Sciatic nerve (tissue), 2 donors: ENCODE results near the gene HYDIN. TPM values are rescaled to one million over a fixed set of nuclear protein-coding genes. Genes with fewer than 3 reads are reported as not detected.

ENCODE experiments used
- ATAC-seq: fragments of 200-7000 bp; cut with Tn5 transposase; one replicate; pipeline ENCODE4 v1.9.1; 2020; ENCODE audit warnings: mild to moderate bottlenecking, moderate library complexity
- DNase-seq: peaks from one replicate; pipeline ENCODE4 v3.0.0-alpha.2; 2020; ENCODE audit warnings: low spot score
- intact Hi-C: fragments of 100-400 bp; cut with DNase I; formaldehyde crosslinking; loops from one replicate; pipeline ENCODE4 v1.14.2; 2022
- total RNA-seq: library from RNA; stranded (reverse); fragmentation: NEBNext Ultra II Directional; extraction: Animal tissue kit (Norgen Biotek cat#: 25700); gene quantifications from one replicate; pipeline ENCODE4 v1.2.1, GENCODE V29; 2021
- donor health status: DM: no; HTN: no; CAD: no.
- donor health status: DM: no; HTN: no; CAD: no.

HYDIN gene
- total RNA-seq: 3.4 TPM

- intact Hi-C loops: no loop called here
- ATAC-seq: no peak
- peak; percentile 58 for DNase-seq
These were observed at the start of gene HYDIN for GRCh38 chr16:71230122-71230845. Gene HYDIN (minus strand): TSS chr16:71230722. CDS start chr16:71186895, 43,827 bp downstream.

GRCh38 chr16:71276589-71277334 is 46.2 kb upstream of the HYDIN start:
- DNase-seq: no peak
- no peak for ATAC-seq
- intact Hi-C loops: no loop called here

GRCh38 chr16:71273384-71273783 is 42.9 kb upstream of the HYDIN start:
- DNase-seq (no peak), ATAC-seq (no peak)
- intact Hi-C loops: no loop called here

GRCh38 chr16:71264299-71264698 is 33.8 kb upstream of the HYDIN start:
- no peak for DNase-seq
- intact Hi-C loops: no loop called here
- no peak for ATAC-seq

- no peak for DNase-seq
- ATAC-seq: no peak
- intact Hi-C loops: no loop called here
These were observed 33.1 kb upstream of the HYDIN start for GRCh38 chr16:71263582-71263981.

- intact Hi-C loops: no loop called here
- no peak for ATAC-seq
These were observed 31.9 kb upstream of the HYDIN start for GRCh38 chr16:71262391-71262790.

GRCh38 chr16:71260995-71261394 is 30.5 kb upstream of the HYDIN start:
- intact Hi-C loops: no loop called here
- DNase-seq (no peak), ATAC-seq (no peak)

More at GRCh38 chr16:71262391-71262790, 31.9 kb upstream of the HYDIN start:
- no peak for DNase-seq

GRCh38 chr16:71259086-71259485 is 28.6 kb upstream of the HYDIN start:
- ATAC-seq (no peak), DNase-seq (no peak)
- intact Hi-C loops: no loop called here

- intact Hi-C loops: no loop called here
- ATAC-seq (no peak), DNase-seq (no peak)
These were observed 27.9 kb upstream of the HYDIN start for GRCh38 chr16:71258372-71258771.

GRCh38 chr16:71257768-71258167 is 27.2 kb upstream of the HYDIN start:
- intact Hi-C loops: no loop called here
- no peak for DNase-seq
- no peak for ATAC-seq

- DNase-seq: no peak
- intact Hi-C loops: no loop called here
- ATAC-seq: no peak
These were observed 25.2 kb upstream of the HYDIN start for GRCh38 chr16:71255721-71256120.

- no peak for DNase-seq
- intact Hi-C loops: no loop called here
- ATAC-seq: no peak
These were observed 24.5 kb upstream of the HYDIN start for GRCh38 chr16:71254832-71255525.

- intact Hi-C loops: no loop called here
- DNase-seq (no peak), ATAC-seq (peak; percentile 36)
These were observed 20.1 kb upstream of the HYDIN start for GRCh38 chr16:71250461-71251235.

GRCh38 chr16:71249399-71249798 is 18.9 kb upstream of the HYDIN start:
- intact Hi-C loops: loop anchor here (1.0 kb wide), 1 partner anchor 26 kb away; no protein-coding TSS in a partner anchor

GRCh38 chr16:71247478-71247877 is 17.0 kb upstream of the HYDIN start:
- intact Hi-C loops: no loop called here
- DNase-seq (no peak), ATAC-seq (no peak)

More at GRCh38 chr16:71249399-71249798, 18.9 kb upstream of the HYDIN start:
- ATAC-seq (peak; percentile 46), DNase-seq (no peak)

- ATAC-seq: no peak
- intact Hi-C loops: no loop called here
- DNase-seq: no peak
These were observed 15.8 kb upstream of the HYDIN start for GRCh38 chr16:71246309-71246708.

GRCh38 chr16:71244521-71244920 is 14.0 kb upstream of the HYDIN start:
- intact Hi-C loops: no loop called here
- no peak for ATAC-seq
- DNase-seq: no peak

GRCh38 chr16:71242601-71243000 is 12.1 kb upstream of the HYDIN start:
- intact Hi-C loops: no loop called here
- ATAC-seq: no peak

GRCh38 chr16:71242036-71242435 is 11.5 kb upstream of the HYDIN start:
- ATAC-seq (no peak), DNase-seq (no peak)
- intact Hi-C loops: no loop called here

More at GRCh38 chr16:71242601-71243000, 12.1 kb upstream of the HYDIN start:
- no peak for DNase-seq
